Endothelial cell of umbilical vein (primary cell): ENCODE data around the gene HNRNPL. TPM values are rescaled to one million over a fixed set of nuclear protein-coding genes. Genes with fewer than 3 reads are reported as not detected.

Source experiments
- BruUV-seq: library from RNA; stranded (reverse); fragments of 400-500 nt; replicated peaks from 2 replicates; lab custom pipeline; 2021; lab: Mats Ljungman, UMichigan
- CTCF ChIA-PET: fragments of 300-600, 350-600 bp; sonication (Branson Sonifier 250); formaldehyde crosslinking; loops from one replicate; lab custom pipeline; 2021; ENCODE audit warnings: antibody characterized with exemption, inconsistent platforms; lab: Charles Lee
- POLR2A ChIA-PET: fragments of 300-600, 350-600 bp; sonication (Branson Sonifier 250); formaldehyde crosslinking; loops from one replicate; lab custom pipeline; 2021; ENCODE audit warnings: antibody characterized with exemption, inconsistent platforms; lab: Charles Lee
- DNase-seq: peaks from one replicate; pipeline ENCODE4 v3.0.0-alpha.2; 2011; ENCODE audit warnings: low read depth, low spot score
- FAIRE-seq: peaks from 2 replicates; lab custom pipeline; 2011; peaks lifted over from hg19 to GRCh38; lab: Jason Lieb, UNC
- H2AFZ ChIP-seq: 2 replicates; pipeline ENCODE4 v1.6.0; 2012; ENCODE audit warnings: low read depth, low read length, control low read depth, inconsistent platforms
- H3K27ac ChIP-seq: 2 replicates; pipeline ENCODE4 v1.5.1; 2011; ENCODE audit warnings: low read depth, mild to moderate bottlenecking, control low read depth, low read length, moderate library complexity; ENCODE audit not compliant: insufficient read depth
- H3K27me3 ChIP-seq, 2 experiments: 2 replicates each; pipeline versions ENCODE4 v1.6.0 to v1.6.1; 2011; ENCODE audit warnings: low read length in 2 of 2, mixed read lengths in 1 of 2; ENCODE audit not compliant: control insufficient read depth in 2 of 2, insufficient read depth in 2 of 2
- H3K36me3 ChIP-seq, 2 experiments: 2 replicates in 1 of 2; 3 replicates in 1 of 2; pipeline ENCODE4 v1.5.1; 2011; ENCODE audit warnings: low read length in 2 of 2, mild to moderate bottlenecking in 1 of 2, moderate library complexity in 1 of 2; ENCODE audit not compliant: control insufficient read depth in 2 of 2, insufficient read depth in 2 of 2; ENCODE audit errors: extremely low read depth in 1 of 2
- H3K4me1 ChIP-seq: 3 replicates; pipeline ENCODE4 v1.5.1; 2011; ENCODE audit warnings: mild to moderate bottlenecking, low read length; ENCODE audit not compliant: control insufficient read depth, insufficient read depth; ENCODE audit errors: extremely low read depth
- H3K4me2 ChIP-seq: 2 replicates; pipeline ENCODE4 v1.6.1; 2011; ENCODE audit warnings: low read length, control low read depth, mixed read lengths; ENCODE audit not compliant: insufficient read depth
- H3K4me3 ChIP-seq, 3 experiments: fragments of 200-600 bp in 1 of 3; sonication (generic), shearing (Covaris generic) in 1 of 3; replicated peaks in 1 of 3; 2 replicates each; pipeline ENCODE4 v1.5.1; 2011 to 2016; ENCODE audit warnings: control low read depth in 3 of 3, low read length in 3 of 3, mild to moderate bottlenecking in 2 of 3, inconsistent platforms in 1 of 3, low read depth in 1 of 3, moderate library complexity in 1 of 3; ENCODE audit not compliant: insufficient read depth in 1 of 3
- H3K79me2 ChIP-seq: 2 replicates; pipeline ENCODE4 v1.6.0; 2012; ENCODE audit warnings: low read length, inconsistent platforms; ENCODE audit not compliant: control insufficient read depth, insufficient read depth
- H3K9ac ChIP-seq: replicated peaks from 2 replicates; pipeline ENCODE3; 2011; ENCODE audit warnings: low read length, control low read depth; ENCODE audit not compliant: insufficient read depth; ENCODE audit errors: extremely low read depth
- H3K9me1 ChIP-seq: replicated peaks from 3 replicates; pipeline ENCODE4 v1.6.0; 2011; ENCODE audit warnings: mild to moderate bottlenecking, low read length; ENCODE audit not compliant: control insufficient read depth, insufficient read depth; ENCODE audit errors: extremely low read depth
- H3K9me3 ChIP-seq: replicated peaks from 2 replicates; pipeline ENCODE4 v1.5.1; 2012; ENCODE audit warnings: low read length, inconsistent platforms; ENCODE audit not compliant: control insufficient read depth, insufficient read depth
- H4K20me1 ChIP-seq: replicated peaks from 2 replicates; pipeline ENCODE3; 2011; ENCODE audit warnings: mild to moderate bottlenecking, low read length; ENCODE audit not compliant: control insufficient read depth, insufficient read depth; ENCODE audit errors: extremely low read depth
- EZH2 ChIP-seq: IDR thresholded peaks from 2 replicates; pipeline ENCODE4 v1.6.1; 2012; ENCODE audit warnings: borderline replicate concordance, low read depth, mild to moderate bottlenecking, moderate library complexity, low read length, inconsistent platforms; ENCODE audit not compliant: severe bottlenecking
- FOS ChIP-seq: IDR thresholded peaks from 2 replicates; pipeline ENCODE4 v1.6.1; 2011; ENCODE audit warnings: mild to moderate bottlenecking, low read length, moderate library complexity, borderline replicate concordance; ENCODE audit not compliant: insufficient read depth
- GATA2 ChIP-seq: IDR thresholded peaks from 2 replicates; pipeline ENCODE4 v1.7.0; 2011; ENCODE audit warnings: low read depth, mild to moderate bottlenecking, moderate library complexity, mixed read lengths, low read length; ENCODE audit not compliant: insufficient read length, insufficient read depth
- JUN ChIP-seq: IDR thresholded peaks from 2 replicates; pipeline ENCODE4 v1.6.1; 2011; ENCODE audit warnings: borderline replicate concordance, low read depth; ENCODE audit not compliant: insufficient read length, insufficient read depth
- MYC ChIP-seq: IDR thresholded peaks from one replicate; pipeline ENCODE4 v1.6.1; 2011; ENCODE audit warnings: mild to moderate bottlenecking, low read depth, low read length
- POLR2A ChIP-seq: IDR thresholded peaks from 2 replicates; pipeline ENCODE4 v1.6.1; 2012; ENCODE audit warnings: low read depth, mild to moderate bottlenecking, control low read depth, low read length
- POLR2AphosphoS5 ChIP-seq: IDR thresholded peaks from 2 replicates; pipeline ENCODE4 v1.6.1; 2012; ENCODE audit warnings: low read depth, mild to moderate bottlenecking, control low read depth, low read length, moderate library complexity; ENCODE audit not compliant: insufficient read depth
- dilution Hi-C: fragments of 300-500 bp; cut with MboI; formaldehyde crosslinking; loops from one replicate; pipeline ENCODE4 v1.15.0; 2019; ENCODE audit warnings: low sequenced_read_pairs; ENCODE audit not compliant: extremely low pct_ligation_motif_present
- intact Hi-C: fragments of 100-400 bp; cut with micrococcal nuclease; formaldehyde crosslinking; loops from one replicate; pipeline ENCODE4 v1.10.0; 2022
- polyA plus RNA-seq, 4 experiments: library from polyadenylated mRNA; depleted of rRNA in 3 of 4; stranded (reverse) in 3 of 4; unstranded in 1 of 4; fragments of >200 nt; gene quantifications; 2 replicates each; pipeline versions ENCODE4 v1.2.1 to v1.2.3, GENCODE V29; 2011 to 2012; ENCODE audit warnings: missing spikeins in 1 of 4
- total RNA-seq: library from RNA; stranded (reverse); gene quantifications from 2 replicates; pipeline ENCODE4 v1.2.3, GENCODE V29; 2021
- TF ChIP-seq, protein P1 (sequence below): IDR thresholded peaks from 2 replicates; pipeline ENCODE4 v1.6.1; 2011; ENCODE audit not compliant: insufficient read depth, insufficient read length
- TF ChIP-seq, protein P2 (sequence below), 2 donors: IDR thresholded peaks; 1 replicate in 1 of 2; 2 replicates in 1 of 2; pipeline ENCODE4 v1.5.1; 2011; ENCODE audit warnings: low read length in 2 of 2, mild to moderate bottlenecking in 2 of 2, moderate library complexity in 2 of 2, control low read depth in 1 of 2, inconsistent platforms in 1 of 2, low read depth in 1 of 2; ENCODE audit not compliant: insufficient read depth in 1 of 2; ENCODE audit errors: extremely low read depth in 1 of 2

Gene HNRNPL
- total and polyA plus RNA-seq, 2 donors (not counting 3 experiments of a cell fraction or from before 2014, with no cell fraction given): 305 to 451 TPM

- H3K27ac ChIP-seq: no peak overlapping the region
- no peaks in the 10 kb centered on the region for H3K27me3 ChIP-seq
- intact Hi-C loops: no loop called here
- no peak for FAIRE-seq
- H3K4me2 ChIP-seq: no peak overlapping the region
- peaks cover 9% of the 10 kb centered on the region for H3K4me1 ChIP-seq
- BruUV-seq: no TSS peak
- POLR2A ChIA-PET: no interaction called here
- H4K20me1 ChIP-seq: no peaks in the 10 kb centered on the region
- DNase-seq: no peak
- H3K9ac ChIP-seq: no peak overlapping the region
- TF ChIP-seq, protein P1, sequence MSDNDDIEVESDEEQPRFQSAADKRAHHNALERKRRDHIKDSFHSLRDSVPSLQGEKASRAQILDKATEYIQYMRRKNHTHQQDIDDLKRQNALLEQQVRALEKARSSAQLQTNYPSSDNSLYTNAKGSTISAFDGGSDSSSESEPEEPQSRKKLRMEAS: no peak
- TF ChIP-seq, protein P2, sequence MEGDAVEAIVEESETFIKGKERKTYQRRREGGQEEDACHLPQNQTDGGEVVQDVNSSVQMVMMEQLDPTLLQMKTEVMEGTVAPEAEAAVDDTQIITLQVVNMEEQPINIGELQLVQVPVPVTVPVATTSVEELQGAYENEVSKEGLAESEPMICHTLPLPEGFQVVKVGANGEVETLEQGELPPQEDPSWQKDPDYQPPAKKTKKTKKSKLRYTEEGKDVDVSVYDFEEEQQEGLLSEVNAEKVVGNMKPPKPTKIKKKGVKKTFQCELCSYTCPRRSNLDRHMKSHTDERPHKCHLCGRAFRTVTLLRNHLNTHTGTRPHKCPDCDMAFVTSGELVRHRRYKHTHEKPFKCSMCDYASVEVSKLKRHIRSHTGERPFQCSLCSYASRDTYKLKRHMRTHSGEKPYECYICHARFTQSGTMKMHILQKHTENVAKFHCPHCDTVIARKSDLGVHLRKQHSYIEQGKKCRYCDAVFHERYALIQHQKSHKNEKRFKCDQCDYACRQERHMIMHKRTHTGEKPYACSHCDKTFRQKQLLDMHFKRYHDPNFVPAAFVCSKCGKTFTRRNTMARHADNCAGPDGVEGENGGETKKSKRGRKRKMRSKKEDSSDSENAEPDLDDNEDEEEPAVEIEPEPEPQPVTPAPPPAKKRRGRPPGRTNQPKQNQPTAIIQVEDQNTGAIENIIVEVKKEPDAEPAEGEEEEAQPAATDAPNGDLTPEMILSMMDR (IDR thresholded peaks at IDR 0.05; ENCODE audit: extremely low read depth in 1 of 2, insufficient read depth in 1 of 2, low read depth in 1 of 2, low read length in 2 of 2): no peak
- TF ChIP-seq POLR2AphosphoS5 (no peak), EZH2 (no peak), FOS (no peak), GATA2 (no peak), JUN (no peak), POLR2A (no peak), MYC (no peak)
- no peaks in the 10 kb centered on the region for H3K9me1 ChIP-seq
- no peak overlapping the region for H3K4me3 ChIP-seq
- H3K79me2 ChIP-seq: no peaks in the 10 kb centered on the region
- H2AFZ ChIP-seq: no peak overlapping the region
- H3K9me3 ChIP-seq: no peaks in the 10 kb centered on the region
- dilution Hi-C loops: no loop called here
- H3K36me3 ChIP-seq: no peaks in the 10 kb centered on the region
- CTCF ChIA-PET: no interaction called here
Observed at GRCh38 chr19:38795549-38795948, 54.2 kb downstream of the HNRNPL start.
